NT2/D1 (cell line): ENCODE data around the gene SV2B.

ENCODE experiments used
- DNase-seq: peaks from one replicate; pipeline ENCODE4 v3.0.0-alpha.2; 2011; ENCODE audit warnings: low read depth, low spot score
- H3K27me3 ChIP-seq: 2 replicates; pipeline ENCODE4 v1.6.0; 2011; ENCODE audit warnings: mild to moderate bottlenecking; ENCODE audit not compliant: insufficient read length, insufficient read depth
- H3K36me3 ChIP-seq: 2 replicates; pipeline ENCODE4 v1.6.1; 2011; ENCODE audit warnings: mild to moderate bottlenecking, low read length, mixed read lengths; ENCODE audit not compliant: insufficient read depth, insufficient read length
- H3K4me1 ChIP-seq: 2 replicates; pipeline ENCODE4 v1.5.1; 2011; ENCODE audit not compliant: insufficient read depth, insufficient read length
- H3K4me3 ChIP-seq: 2 replicates; pipeline ENCODE4 v1.5.1; 2011; ENCODE audit warnings: low read depth; ENCODE audit not compliant: insufficient read length
- H3K9ac ChIP-seq: 2 replicates; pipeline ENCODE4 v1.6.0; 2011; ENCODE audit warnings: low read depth; ENCODE audit not compliant: insufficient read length
- H3K9me3 ChIP-seq: 2 replicates; pipeline ENCODE4 v1.5.1; 2011; ENCODE audit warnings: mild to moderate bottlenecking, low read length; ENCODE audit not compliant: insufficient read depth
- SUZ12 ChIP-seq: IDR thresholded peaks from 2 replicates; pipeline ENCODE4 v1.6.1; 2011; ENCODE audit not compliant: insufficient read length, insufficient read depth; ENCODE audit errors: extremely low read depth
- YY1 ChIP-seq: IDR thresholded peaks from 2 replicates; pipeline ENCODE4 v1.6.1; 2011; ENCODE audit not compliant: insufficient read length, insufficient read depth
- ZNF274 ChIP-seq: IDR thresholded peaks from 2 replicates; pipeline ENCODE4 v1.6.1; 2011; ENCODE audit warnings: mild to moderate bottlenecking, low read depth, low read length

The SV2B gene

GRCh38 chr15:91237445-91237844 is 137.4 kb downstream of the SV2B start:
- no peak overlapping the region for H3K9ac ChIP-seq
- H3K9me3 ChIP-seq, result no peaks in the 10 kb centered on the region
- H3K4me3 ChIP-seq, result no peak overlapping the region
- no peaks in the 10 kb centered on the region for H3K4me1 ChIP-seq
- H3K27me3 ChIP-seq, result no peaks in the 10 kb centered on the region
- TF ChIP-seq ZNF274 (no peak), SUZ12 (no peak), YY1 (no peak)
- no peaks in the 10 kb centered on the region for H3K36me3 ChIP-seq
- DNase-seq, result no peak

DNA sequence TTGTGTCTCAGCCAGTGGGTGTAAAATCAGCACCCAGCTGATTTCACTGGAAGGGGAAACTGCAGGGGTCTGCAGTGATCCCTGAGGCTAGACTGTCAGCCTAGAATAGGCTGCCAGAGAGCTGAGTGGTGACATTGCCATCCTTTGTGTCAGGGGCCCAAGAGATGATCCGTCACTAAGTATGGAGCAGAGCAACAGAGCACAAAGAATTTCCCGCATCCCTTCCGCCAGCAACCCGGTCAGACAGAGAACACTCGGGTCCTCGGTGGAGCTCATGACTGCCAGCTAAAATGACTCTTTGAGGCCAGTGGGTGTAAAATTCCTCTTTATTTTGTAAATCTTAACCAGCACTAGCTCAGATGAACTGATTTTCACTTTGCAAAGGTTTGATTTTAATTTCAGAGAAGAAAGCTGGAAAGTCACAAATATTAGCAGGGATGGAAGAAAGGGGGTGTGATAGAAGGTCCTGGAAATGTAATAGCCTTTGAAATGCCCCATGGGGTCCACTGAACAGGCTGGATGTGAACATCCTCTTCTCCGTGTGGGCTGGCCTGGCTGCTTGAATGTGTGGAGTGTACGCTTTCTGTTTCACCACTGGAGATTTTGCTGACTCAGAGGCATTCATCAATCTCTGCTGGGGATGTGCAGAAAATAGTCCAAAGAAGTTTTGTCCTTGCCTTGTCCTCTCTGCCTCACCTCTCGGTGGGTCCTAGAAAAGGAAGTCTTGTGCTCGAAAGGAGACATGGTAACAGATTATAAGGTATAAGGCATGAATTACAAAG is 138.8 kb downstream of the SV2B start:
- H3K4me1 ChIP-seq, result no peaks in the 10 kb centered on the region
- TF ChIP-seq YY1, result no peak
- TF ChIP-seq SUZ12, result no peak
- no peak for TF ChIP-seq ZNF274
- no peaks in the 10 kb centered on the region for H3K9me3 ChIP-seq
- H3K4me3 ChIP-seq, result no peak overlapping the region
- H3K9ac ChIP-seq, result no peak overlapping the region
- H3K36me3 ChIP-seq, result no peaks in the 10 kb centered on the region
- H3K27me3 ChIP-seq, result no peaks in the 10 kb centered on the region
- no peak for DNase-seq

GRCh38 chr15:91243826-91244225 is 143.8 kb downstream of the SV2B start:
- Histone ChIP-seq H3K4me3 (no peak overlapping the region), H3K9me3 (no peaks in the 10 kb centered on the region), H3K4me1 (no peaks in the 10 kb centered on the region), H3K36me3 (no peaks in the 10 kb centered on the region), H3K9ac (no peak overlapping the region), H3K27me3 (no peaks in the 10 kb centered on the region)
- no peak for TF ChIP-seq YY1
- no peak for TF ChIP-seq SUZ12
- no peak for TF ChIP-seq ZNF274
- no peak for DNase-seq

GRCh38 chr15:91244919-91245318 is 144.9 kb downstream of the SV2B start:
- H3K9me3 ChIP-seq, result no peaks in the 10 kb centered on the region
- H3K36me3 ChIP-seq, result no peaks in the 10 kb centered on the region
- no peak overlapping the region for H3K4me3 ChIP-seq
- no peaks in the 10 kb centered on the region for H3K4me1 ChIP-seq
- DNase-seq, result no peak
- no peak for TF ChIP-seq YY1
- no peak for TF ChIP-seq ZNF274
- no peak for TF ChIP-seq SUZ12
- H3K27me3 ChIP-seq, result no peaks in the 10 kb centered on the region
- no peak overlapping the region for H3K9ac ChIP-seq

GRCh38 chr15:91246998-91247397 is 146.9 kb downstream of the SV2B start:
- no peaks in the 10 kb centered on the region for H3K36me3 ChIP-seq

DNA sequence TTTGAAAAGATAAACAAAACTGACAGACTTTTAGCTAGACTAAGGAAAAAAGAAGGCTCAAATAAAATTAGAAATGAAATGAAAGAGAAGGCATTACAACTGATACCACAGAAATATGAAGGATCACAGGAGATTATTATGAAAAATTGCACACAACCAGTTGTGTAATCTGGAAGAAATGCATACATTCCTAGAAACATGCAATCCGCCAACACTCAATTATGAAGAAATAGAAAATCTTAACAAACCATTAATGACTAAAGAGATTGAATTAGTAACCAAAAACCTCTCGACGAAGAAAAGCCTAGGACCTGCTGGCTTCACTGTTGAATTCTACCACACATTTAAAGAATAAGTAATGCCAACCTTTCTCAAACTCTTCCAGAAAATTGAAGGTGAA is 149.5 kb downstream of the SV2B start:
- Histone ChIP-seq H3K4me3 (no peak overlapping the region), H3K27me3 (no peaks in the 10 kb centered on the region), H3K36me3 (no peaks in the 10 kb centered on the region), H3K9me3 (no peaks in the 10 kb centered on the region), H3K9ac (no peak overlapping the region), H3K4me1 (no peaks in the 10 kb centered on the region)
- TF ChIP-seq YY1 (no peak), SUZ12 (no peak), ZNF274 (no peak)
- no peak for DNase-seq

More at GRCh38 chr15:91246998-91247397, 146.9 kb downstream of the SV2B start:
- no peak overlapping the region for H3K4me3 ChIP-seq
- no peaks in the 10 kb centered on the region for H3K27me3 ChIP-seq
- H3K4me1 ChIP-seq, result no peaks in the 10 kb centered on the region
- TF ChIP-seq ZNF274, result no peak
- TF ChIP-seq YY1, result no peak
- TF ChIP-seq SUZ12, result no peak
- no peaks in the 10 kb centered on the region for H3K9me3 ChIP-seq
- H3K9ac ChIP-seq, result no peak overlapping the region
- no peak for DNase-seq

GRCh38 chr15:91252322-91252721 is 152.3 kb downstream of the SV2B start:
- TF ChIP-seq YY1 (no peak), ZNF274 (no peak), SUZ12 (no peak)

More at GRCh38 chr15:91252322-91252721, 152.3 kb downstream of the SV2B start:
- Histone ChIP-seq H3K36me3 (no peaks in the 10 kb centered on the region), H3K9ac (no peak overlapping the region), H3K9me3 (no peaks in the 10 kb centered on the region), H3K4me1 (no peaks in the 10 kb centered on the region), H3K27me3 (no peaks in the 10 kb centered on the region), H3K4me3 (no peak overlapping the region)
- DNase-seq, result no peak
